GM12878 (cell line): Measurements from ENCODE around the gene MPST. TPM values are rescaled to one million over a fixed set of nuclear protein-coding genes. Genes with fewer than 3 reads are reported as not detected.

Experiments used
- ATAC-seq: fragments of 200-7000 bp; cut with Tn5 transposase; 3 replicates; pipeline ENCODE4 v1.9.1; 2020; ENCODE audit warnings: mild to moderate bottlenecking, moderate library complexity
- BruUV-seq: library from RNA; stranded (reverse); fragments of 400-500 nt; replicated peaks from 2 replicates; lab custom pipeline; 2021; lab: Mats Ljungman, UMichigan
- CTCF ChIA-PET: fragments of 300-600 bp; sonication (Branson Sonifier 250); formaldehyde crosslinking; extraction: SDS; loops from one replicate; lab custom pipeline; 2021; ENCODE audit warnings: inconsistent platforms; lab: Yijun Ruan, JAX
- POLR2A ChIA-PET: fragments of 350-600 bp; formaldehyde crosslinking; extraction: SDS; loops from one replicate; lab custom pipeline; 2021; ENCODE audit warnings: inconsistent platforms; lab: Charles Lee
- RAD21 ChIA-PET: fragments of 300-600 bp; sonication (Branson Sonifier 250); formaldehyde crosslinking; loops from one replicate; lab custom pipeline; 2023; ENCODE audit warnings: antibody characterized with exemption; ENCODE audit not compliant: unreplicated experiment; lab: Charles Lee
- SMC1A ChIA-PET: fragments of 300-600 bp; sonication (Branson Sonifier 250); formaldehyde crosslinking; loops from one replicate; lab custom pipeline; 2023; ENCODE audit not compliant: unreplicated experiment, uncharacterized antibody; lab: Charles Lee
- DNase-seq: peaks from one replicate; pipeline ENCODE4 v3.0.0-alpha.2; 2011; ENCODE audit warnings: low read depth, low spot score
- FAIRE-seq: peaks from 3 replicates; lab custom pipeline; 2011; peaks lifted over from hg19 to GRCh38; lab: Jason Lieb, UNC
- H2AFZ ChIP-seq: 2 replicates; pipeline ENCODE4 v1.6.0; 2011; ENCODE audit warnings: low read depth, low read length, control low read depth; ENCODE audit not compliant: control insufficient read depth
- H3K27ac ChIP-seq: 2 replicates; pipeline ENCODE4 v1.5.1; 2011; ENCODE audit warnings: control low read depth; ENCODE audit not compliant: control insufficient read depth, insufficient read depth
- H3K27me3 ChIP-seq, 2 experiments: replicated peaks in 1 of 2; 2 replicates each; pipeline versions ENCODE4 v1.6.0 to v1.6.1; 2011; ENCODE audit warnings: low read length in 1 of 2; ENCODE audit not compliant: control insufficient read depth in 2 of 2, insufficient read depth in 2 of 2
- H3K36me3 ChIP-seq, 2 experiments: 2 replicates each; pipeline ENCODE4 v1.5.1; 2011; ENCODE audit warnings: low read length in 1 of 2; ENCODE audit not compliant: control insufficient read depth in 2 of 2, insufficient read depth in 2 of 2
- H3K4me1 ChIP-seq: 2 replicates; pipeline ENCODE4 v1.6.1; 2011; ENCODE audit warnings: mild to moderate bottlenecking, low read length, moderate library complexity, mixed read lengths; ENCODE audit not compliant: control insufficient read depth, insufficient read depth
- H3K4me2 ChIP-seq: 2 replicates; pipeline ENCODE4 v1.6.0; 2011; ENCODE audit warnings: control low read depth; ENCODE audit not compliant: control insufficient read depth, insufficient read depth
- H3K4me3 ChIP-seq: fragments of 200-600 bp; sonication (generic); 2 replicates; pipeline ENCODE4 v1.5.1; 2016
- H3K79me2 ChIP-seq: 2 replicates; pipeline ENCODE4 v1.6.0; 2011; ENCODE audit warnings: low read length; ENCODE audit not compliant: control insufficient read depth, insufficient read depth
- H3K9ac ChIP-seq: 2 replicates; pipeline ENCODE4 v1.8.0; 2011; ENCODE audit warnings: low read length, control low read depth, mixed read lengths; ENCODE audit not compliant: control insufficient read depth, insufficient read depth
- H3K9me3 ChIP-seq: replicated peaks from 3 replicates; pipeline ENCODE4 v1.5.1; 2011; ENCODE audit warnings: mild to moderate bottlenecking, low read length; ENCODE audit not compliant: control insufficient read depth, insufficient read depth
- H4K20me1 ChIP-seq: 2 replicates; pipeline ENCODE4 v1.6.0; 2011; ENCODE audit not compliant: control insufficient read depth, insufficient read depth
- E2F4 ChIP-seq: IDR thresholded peaks from 2 replicates; pipeline ENCODE4 v1.6.1; 2012; ENCODE audit warnings: low read depth, low read length, improper control_type of control experiment
- FOXM1 ChIP-seq: IDR thresholded peaks from 2 replicates; pipeline ENCODE4 v1.6.1; 2012; ENCODE audit warnings: low read depth, mild to moderate bottlenecking, inconsistent platforms, low read length, moderate library complexity
- MEF2A ChIP-seq: IDR thresholded peaks from 2 replicates; pipeline ENCODE4 v1.6.1; 2011; ENCODE audit warnings: low read depth, mild to moderate bottlenecking, low read length, moderate library complexity; ENCODE audit not compliant: insufficient read depth
- SIX5 ChIP-seq: IDR thresholded peaks from 2 replicates; pipeline ENCODE4 v1.6.1; 2011; ENCODE audit warnings: mild to moderate bottlenecking, low read depth, low read length, moderate library complexity; ENCODE audit not compliant: severe bottlenecking
- SMAD5 ChIP-seq: IDR thresholded peaks from 2 replicates; pipeline ENCODE4 v1.6.1; 2016; ENCODE audit warnings: antibody characterized with exemption, low read depth
- ZBTB11 ChIP-seq: fragments of 450-650 bp; formaldehyde crosslinking; IDR thresholded peaks from 2 replicates; pipeline ENCODE4 v1.5.0; 2022; ENCODE audit warnings: mild to moderate bottlenecking, missing genetic modification characterization
- WGBS: methylation state at CpG from one replicate; pipeline ENCODE4 v1.1.6; 2016; ENCODE audit warnings: low lambda C conversion rate; ENCODE audit not compliant: insufficient replicate concordance, insufficient coverage; ENCODE audit errors: missing lambda C conversion rate; 5-methylcytosine and 5-hydroxymethylcytosine counted together
- in situ Hi-C: fragments of 300-500 bp; cut with MboI; formaldehyde crosslinking; loops from 9 replicates; pipeline ENCODE4 v1.14.3; 2018; ENCODE audit warnings: mixed read lengths
- intact Hi-C: fragments of 100-400 bp; cut with micrococcal nuclease; formaldehyde crosslinking; loops from one replicate; pipeline ENCODE4 v1.14.2; 2022; ENCODE audit not compliant: unreplicated experiment
- polyA plus RNA-seq, 11 experiments: library from polyadenylated mRNA; depleted of rRNA in 4 of 11; unstranded in 6 of 11; stranded (reverse) in 5 of 11; fragments of >200 nt; fragmentation: Nextera tagmentation in 4 of 11; fragmentation: Illumina TruSeq in 1 of 11; extraction: Ambion mirVana in 4 of 11; extraction: Trizol in 1 of 11; gene quantifications; 1 replicate in 1 of 11; 2 replicates in 10 of 11; pipeline versions ENCODE4 v1.2.1 to v1.2.3, GENCODE V29; 2011 to 2016; ENCODE audit warnings: inconsistent platforms in 2 of 11, missing spikeins in 2 of 11, low read depth in 1 of 11
- total RNA-seq, 4 experiments: library from RNA; depleted of rRNA in 3 of 4; stranded (reverse); fragments of >200 nt in 3 of 4; fragmentation: Illumina TruSeq in 1 of 4; extraction: Trizol in 1 of 4; gene quantifications; 2 replicates each; pipeline versions ENCODE4 v1.2.1 to v1.2.3, GENCODE V29; 2013 to 2021
- TF ChIP-seq, protein P1 (sequence below): IDR thresholded peaks from 2 replicates; pipeline ENCODE4 v1.6.1; 2011; ENCODE audit warnings: borderline replicate concordance, low read depth, mild to moderate bottlenecking, moderate library complexity, mixed read lengths, low read length; ENCODE audit not compliant: insufficient read depth; ENCODE audit errors: extremely low read length
- TF ChIP-seq, protein P2 (sequence below): fragments of 450-650 bp; formaldehyde crosslinking; IDR thresholded peaks from 2 replicates; pipeline ENCODE4 v1.4.0; 2020; ENCODE audit warnings: mild to moderate bottlenecking, moderate library complexity

MPST gene
- total and polyA plus RNA-seq, 10 of the 15 experiments (the other 5 are each of a cell fraction or from before 2014, with no cell fraction given) = 0.95 to 88.7 (median 38.5) TPM

DNA sequence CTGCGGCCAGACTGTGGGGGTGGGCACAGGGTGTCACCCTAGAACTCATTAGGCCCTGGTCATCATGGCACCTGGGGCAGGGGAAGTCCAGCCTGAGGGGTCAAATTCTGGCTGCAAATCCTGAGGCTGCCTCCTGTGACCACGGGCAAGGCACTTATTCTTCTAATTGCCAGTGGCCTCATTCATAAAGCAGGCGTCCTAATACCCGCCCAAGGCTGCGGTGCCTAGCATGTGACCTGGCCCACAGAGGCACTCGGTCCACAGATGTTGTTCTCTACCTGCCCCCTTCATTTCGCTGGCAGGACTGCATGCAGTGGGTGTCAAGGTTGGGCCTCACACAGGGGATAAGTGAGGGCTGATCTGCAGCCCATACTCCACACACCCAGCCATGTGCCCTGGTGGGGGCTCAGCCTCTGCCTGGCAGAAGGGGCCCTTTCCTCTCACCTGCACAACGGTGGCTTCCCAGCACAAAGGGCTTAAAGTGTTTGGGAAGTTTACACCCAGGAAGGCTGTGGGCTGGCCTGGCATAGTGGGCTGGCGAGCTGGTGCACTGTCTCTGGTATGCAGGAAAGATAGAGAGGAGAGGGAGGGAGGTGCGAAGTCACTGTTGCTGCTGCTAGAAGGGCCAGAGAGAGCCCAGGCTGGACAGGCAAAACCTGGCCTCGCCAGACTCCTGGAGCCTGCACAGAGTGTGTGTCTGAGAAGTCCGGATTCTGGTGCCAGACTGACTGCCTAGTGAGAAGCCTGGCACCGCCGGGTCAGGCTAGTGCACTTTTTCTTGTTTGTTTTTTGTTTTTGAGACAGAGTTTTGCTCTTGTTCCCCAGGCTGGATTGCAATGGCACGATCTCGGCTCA, 3.2 kb downstream of the MPST start:
- Histone ChIP-seq H4K20me1 (no peaks in the 10 kb centered on the region), H3K9me3 (no peaks in the 10 kb centered on the region), H3K4me3 (no peak overlapping the region), H3K79me2 (peaks cover 2% of the 10 kb centered on the region; the same call in 1 of the 2 replicates), H3K27me3 (no peaks in the 10 kb centered on the region), H3K36me3 (no peaks in the 10 kb centered on the region; a peak in 1 of 4 replicates), H3K4me1 (peaks cover 8% of the 10 kb centered on the region), H3K27ac (no peak overlapping the region), H2AFZ (no peak overlapping the region), H3K9ac (no peak overlapping the region), H3K4me2 (no peak overlapping the region)
- ChIA-PET CTCF (interaction anchor here (1.0 to 5.5 kb wide), 10 partner anchors 9 to 417 kb away, joined by 3 to 39 read pairs (median 4); no protein-coding TSS in a partner anchor), POLR2A (no interaction called here), RAD21 (interaction anchor here (0.8 kb wide), 1 partner anchor 22 kb away, joined by 6 read pairs; no protein-coding TSS in a partner anchor), SMC1A (no interaction called here)
- no TSS peak for BruUV-seq
- intact Hi-C loops = no loop called here
- in situ Hi-C loops = no loop called here
- no peak for DNase-seq
- no peak for FAIRE-seq
- WGBS = 79% methylated on average over 16 of the region's 16 CpGs
- no peak for ATAC-seq
- TF ChIP-seq SMAD5 (no peak), ZBTB11 (no peak), FOXM1 (no peak), SIX5 (no peak), E2F4 (no peak), MEF2A (no peak)
- TF ChIP-seq, protein P1, sequence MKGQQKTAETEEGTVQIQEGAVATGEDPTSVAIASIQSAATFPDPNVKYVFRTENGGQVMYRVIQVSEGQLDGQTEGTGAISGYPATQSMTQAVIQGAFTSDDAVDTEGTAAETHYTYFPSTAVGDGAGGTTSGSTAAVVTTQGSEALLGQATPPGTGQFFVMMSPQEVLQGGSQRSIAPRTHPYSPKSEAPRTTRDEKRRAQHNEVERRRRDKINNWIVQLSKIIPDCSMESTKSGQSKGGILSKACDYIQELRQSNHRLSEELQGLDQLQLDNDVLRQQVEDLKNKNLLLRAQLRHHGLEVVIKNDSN = no peak
- TF ChIP-seq, protein P2, sequence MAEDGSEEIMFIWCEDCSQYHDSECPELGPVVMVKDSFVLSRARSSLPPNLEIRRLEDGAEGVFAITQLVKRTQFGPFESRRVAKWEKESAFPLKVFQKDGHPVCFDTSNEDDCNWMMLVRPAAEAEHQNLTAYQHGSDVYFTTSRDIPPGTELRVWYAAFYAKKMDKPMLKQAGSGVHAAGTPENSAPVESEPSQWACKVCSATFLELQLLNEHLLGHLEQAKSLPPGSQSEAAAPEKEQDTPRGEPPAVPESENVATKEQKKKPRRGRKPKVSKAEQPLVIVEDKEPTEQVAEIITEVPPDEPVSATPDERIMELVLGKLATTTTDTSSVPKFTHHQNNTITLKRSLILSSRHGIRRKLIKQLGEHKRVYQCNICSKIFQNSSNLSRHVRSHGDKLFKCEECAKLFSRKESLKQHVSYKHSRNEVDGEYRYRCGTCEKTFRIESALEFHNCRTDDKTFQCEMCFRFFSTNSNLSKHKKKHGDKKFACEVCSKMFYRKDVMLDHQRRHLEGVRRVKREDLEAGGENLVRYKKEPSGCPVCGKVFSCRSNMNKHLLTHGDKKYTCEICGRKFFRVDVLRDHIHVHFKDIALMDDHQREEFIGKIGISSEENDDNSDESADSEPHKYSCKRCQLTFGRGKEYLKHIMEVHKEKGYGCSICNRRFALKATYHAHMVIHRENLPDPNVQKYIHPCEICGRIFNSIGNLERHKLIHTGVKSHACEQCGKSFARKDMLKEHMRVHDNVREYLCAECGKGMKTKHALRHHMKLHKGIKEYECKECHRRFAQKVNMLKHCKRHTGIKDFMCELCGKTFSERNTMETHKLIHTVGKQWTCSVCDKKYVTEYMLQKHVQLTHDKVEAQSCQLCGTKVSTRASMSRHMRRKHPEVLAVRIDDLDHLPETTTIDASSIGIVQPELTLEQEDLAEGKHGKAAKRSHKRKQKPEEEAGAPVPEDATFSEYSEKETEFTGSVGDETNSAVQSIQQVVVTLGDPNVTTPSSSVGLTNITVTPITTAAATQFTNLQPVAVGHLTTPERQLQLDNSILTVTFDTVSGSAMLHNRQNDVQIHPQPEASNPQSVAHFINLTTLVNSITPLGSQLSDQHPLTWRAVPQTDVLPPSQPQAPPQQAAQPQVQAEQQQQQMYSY (CRISPR knock-in tag) = no peak
